Keratinocyte (primary cell): ENCODE data around the gene OSBPL8. TPM values are rescaled to one million over a fixed set of nuclear protein-coding genes. Genes with fewer than 3 reads are reported as not detected.
A peak's percentile ranks its signal among the peaks of the same experiment; 100 is the strongest.

Source experiments
- DNase-seq: peaks from one replicate; pipeline ENCODE4 v3.0.0-alpha.2; 2011; ENCODE audit warnings: low read depth, missing footprints, low spot score
- FAIRE-seq: peaks from 2 replicates; lab custom pipeline; 2011; peaks lifted over from hg19 to GRCh38; lab: Jason Lieb, UNC
- H2AFZ ChIP-seq: 2 replicates; pipeline ENCODE4 v1.6.0; 2012; ENCODE audit warnings: low read length, control low read depth, inconsistent platforms; ENCODE audit not compliant: control insufficient read depth
- H3K27ac ChIP-seq: 2 replicates; pipeline ENCODE4 v1.5.1; 2011; ENCODE audit warnings: low read length; ENCODE audit not compliant: control insufficient read depth, insufficient read depth
- H3K27me3 ChIP-seq: 3 replicates; pipeline ENCODE4 v1.6.0; 2011; ENCODE audit warnings: low read length; ENCODE audit not compliant: control insufficient read depth, insufficient read depth; ENCODE audit errors: extremely low read depth
- H3K36me3 ChIP-seq, 2 experiments: 2 replicates in 1 of 2; 3 replicates in 1 of 2; pipeline ENCODE4 v1.5.1; 2011; ENCODE audit warnings: low read length in 2 of 2, mild to moderate bottlenecking in 1 of 2; ENCODE audit not compliant: control insufficient read depth in 2 of 2, insufficient read depth in 2 of 2; ENCODE audit errors: extremely low read depth in 1 of 2
- H3K4me1 ChIP-seq: 3 replicates; pipeline ENCODE4 v1.5.1; 2011; ENCODE audit warnings: low read length; ENCODE audit not compliant: control insufficient read depth, insufficient read depth; ENCODE audit errors: extremely low read depth
- H3K4me2 ChIP-seq: 3 replicates; pipeline ENCODE4 v1.6.0; 2011; ENCODE audit warnings: low read depth, low read length; ENCODE audit not compliant: control insufficient read depth, insufficient read depth; ENCODE audit errors: extremely low read depth
- H3K4me3 ChIP-seq, 3 experiments: fragments of 200-600 bp in 1 of 3; sonication (generic) in 1 of 3; 2 replicates in 2 of 3; 3 replicates in 1 of 3; pipeline ENCODE4 v1.5.1; 2011 to 2016; ENCODE audit warnings: low read length in 3 of 3, mild to moderate bottlenecking in 3 of 3, control low read depth in 2 of 3, inconsistent platforms in 1 of 3, low read depth in 1 of 3, mixed read lengths in 1 of 3, mixed run types in 1 of 3, moderate library complexity in 1 of 3; ENCODE audit not compliant: control insufficient read depth in 2 of 3, insufficient read depth in 2 of 3; ENCODE audit errors: extremely low read depth in 1 of 3
- H3K79me2 ChIP-seq: 2 replicates; pipeline ENCODE4 v1.6.0; 2012; ENCODE audit warnings: low read length; ENCODE audit not compliant: control insufficient read depth, insufficient read depth
- H3K9ac ChIP-seq: 3 replicates; pipeline ENCODE4 v1.6.0; 2011; ENCODE audit warnings: low read length; ENCODE audit not compliant: control insufficient read depth, insufficient read depth; ENCODE audit errors: extremely low read depth
- H3K9me1 ChIP-seq: 3 replicates; pipeline ENCODE4 v1.6.0; 2011; ENCODE audit warnings: low read length; ENCODE audit not compliant: control insufficient read depth, insufficient read depth; ENCODE audit errors: extremely low read depth
- H3K9me3 ChIP-seq: 2 replicates; pipeline ENCODE4 v1.5.1; 2012; ENCODE audit warnings: low read depth, low read length; ENCODE audit not compliant: control insufficient read depth
- H4K20me1 ChIP-seq: 3 replicates; pipeline ENCODE4 v1.6.0; 2011; ENCODE audit warnings: low read length; ENCODE audit not compliant: control insufficient read depth, insufficient read depth; ENCODE audit errors: extremely low read depth
- CTCF ChIP-seq, 3 experiments: IDR thresholded peaks in 1 of 3; conservative IDR thresholded peaks in 1 of 3; optimal IDR thresholded peaks in 1 of 3; 2 replicates in 2 of 3; 3 replicates in 1 of 3; pipeline versions ENCODE3 to v1.5.1; 2011; ENCODE audit warnings: low read length in 3 of 3, mild to moderate bottlenecking in 3 of 3, moderate library complexity in 2 of 3, control low read depth in 1 of 3, inconsistent platforms in 1 of 3; ENCODE audit not compliant: insufficient read depth in 2 of 3; ENCODE audit errors: extremely low read depth in 1 of 3
- EZH2 ChIP-seq: IDR thresholded peaks from one replicate; pipeline ENCODE4 v1.6.1; 2012; ENCODE audit warnings: inconsistent platforms, mild to moderate bottlenecking, low read length, moderate library complexity
- dilution Hi-C: fragments of 300-500 bp; cut with MboI; formaldehyde crosslinking; loops from one replicate; pipeline ENCODE4 v1.7.0; 2020; ENCODE audit warnings: low sequenced_read_pairs; ENCODE audit not compliant: extremely low pct_ligation_motif_present
- polyA plus RNA-seq, 5 experiments: library from polyadenylated mRNA; depleted of rRNA in 3 of 5; stranded (reverse) in 3 of 5; stranded (forward) in 1 of 5; unstranded in 1 of 5; fragments of >200 nt; gene quantifications; 1 replicate in 1 of 5; 2 replicates in 3 of 5; 3 replicates in 1 of 5; pipeline versions ENCODE4 v1.2.1 to v1.2.3, GENCODE V29; 2011 to 2012; ENCODE audit warnings: missing spikeins in 2 of 5, low read depth in 1 of 5, low replicate concordance in 1 of 5

OSBPL8 gene
- polyA plus RNA-seq, 1 donor (not counting 4 experiments of a cell fraction or from before 2014, with no cell fraction given): 33.7 TPM

- DNase-seq (no peak), FAIRE-seq (no peak)
- peaks cover 2% of the 10 kb centered on the region for H4K20me1 ChIP-seq
- H3K79me2 ChIP-seq: peaks cover 20% of the 10 kb centered on the region
- TF ChIP-seq EZH2 (no peak), CTCF (optimal IDR thresholded peaks at IDR 0.05 in 1 of 3, IDR thresholded peaks at IDR 0.05 in 1 of 3, conservative IDR thresholded peaks at IDR 0.05 in 1 of 3; ENCODE audit: extremely low read depth in 1 of 3, insufficient read depth in 2 of 3, low read length in 3 of 3) (no peak)
- no peak overlapping the region for H3K4me3 ChIP-seq
- no peak overlapping the region for H2AFZ ChIP-seq
- H3K9me3 ChIP-seq: no peaks in the 10 kb centered on the region
- no peak overlapping the region for H3K27ac ChIP-seq
- H3K4me1 ChIP-seq: peaks cover 28% of the 10 kb centered on the region
- dilution Hi-C loops: no loop called here
- no peaks in the 10 kb centered on the region for H3K27me3 ChIP-seq
- H3K9ac ChIP-seq: no peak overlapping the region
- no peaks in the 10 kb centered on the region for H3K36me3 ChIP-seq
- no peak overlapping the region for H3K4me2 ChIP-seq
- H3K9me1 ChIP-seq: peaks cover 4% of the 10 kb centered on the region
These were observed 88.0 kb downstream of the OSBPL8 start for GRCh38 chr12:76471579-76471978.

DNA sequence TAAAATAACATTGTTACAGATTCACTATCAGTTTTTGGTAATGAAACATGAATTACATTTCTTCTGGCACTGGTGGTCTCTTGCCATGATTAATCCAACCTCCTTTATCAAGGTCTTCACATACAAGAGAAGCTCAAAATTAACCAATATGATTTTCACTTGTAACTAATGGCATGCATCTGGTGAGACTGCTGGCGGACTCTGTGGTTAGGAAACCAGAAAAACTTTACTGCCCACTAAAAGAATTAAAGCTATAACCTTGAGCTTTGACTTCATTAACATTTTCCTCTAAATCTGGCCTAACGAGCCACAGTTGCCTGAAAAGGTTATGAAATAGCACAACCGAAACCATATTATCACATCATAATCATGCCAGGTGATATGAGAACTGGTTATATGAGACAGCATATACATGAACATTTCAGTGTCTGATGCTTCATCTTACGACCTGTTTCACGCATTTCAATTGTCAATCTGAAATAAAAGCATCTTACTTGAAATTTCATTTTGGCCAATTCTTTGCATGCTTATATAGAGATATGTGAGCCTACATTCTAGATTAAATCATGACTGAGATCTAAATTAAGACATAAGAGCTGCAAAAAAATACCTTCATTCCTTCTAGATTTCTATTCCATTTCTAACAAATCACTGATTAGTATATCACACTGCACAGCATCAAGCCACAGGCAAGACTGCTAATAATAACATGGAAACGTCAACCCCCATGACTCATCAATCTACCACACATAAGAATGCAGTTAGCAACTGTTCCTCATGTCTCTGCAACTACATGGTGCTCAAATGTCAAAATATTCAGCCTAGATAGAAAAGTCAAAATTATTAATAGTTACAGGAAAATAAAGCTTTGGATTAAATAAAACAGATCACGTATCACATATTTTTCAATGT, 89.3 kb downstream of the OSBPL8 start:
- DNase-seq: peak; percentile 30

More for the DNA sequence above, 89.3 kb downstream of the OSBPL8 start:
- no peak for TF ChIP-seq CTCF (optimal IDR thresholded peaks at IDR 0.05 in 1 of 3, IDR thresholded peaks at IDR 0.05 in 1 of 3, conservative IDR thresholded peaks at IDR 0.05 in 1 of 3; ENCODE audit: extremely low read depth in 1 of 3, insufficient read depth in 2 of 3, low read length in 3 of 3)
- TF ChIP-seq EZH2: no peak
- Histone ChIP-seq H3K4me1 (peaks cover 28% of the 10 kb centered on the region), H3K9ac (no peak overlapping the region), H3K9me1 (peaks cover 4% of the 10 kb centered on the region), H3K4me3 (no peak overlapping the region), H3K27me3 (no peaks in the 10 kb centered on the region), H3K79me2 (peaks cover 18% of the 10 kb centered on the region), H4K20me1 (peaks cover 2% of the 10 kb centered on the region), H3K4me2 (peak overlapping the region; percentile 69), H3K9me3 (no peaks in the 10 kb centered on the region), H3K27ac (peak overlapping the region; percentile 57), H3K36me3 (no peaks in the 10 kb centered on the region), H2AFZ (no peak overlapping the region)
- dilution Hi-C loops: no loop called here
- FAIRE-seq: peak; percentile 91
